K562 (cell line): ENCODE results near the gene TMEM273.

ENCODE experiments used
- ATF7 ChIP-seq: fragments of 450-650 bp; IDR thresholded peaks from 2 replicates; pipeline ENCODE4 v1.7.1; 2014; ENCODE audit warnings: mild to moderate bottlenecking, moderate library complexity
- FOSL1 ChIP-seq: fragments of 200-800 bp; sonication (Bioruptor generic); conservative IDR thresholded peaks from 2 replicates; pipeline ENCODE4 v1.6.1; 2016; ENCODE audit warnings: missing genetic modification characterization, missing compliant biosample characterization
- GABPA ChIP-seq: fragments of 200-800 bp; sonication (Bioruptor generic); conservative IDR thresholded peaks from 2 replicates; pipeline ENCODE4 v1.6.1; 2016; ENCODE audit warnings: low read depth, missing genetic modification characterization, missing compliant biosample characterization
- KDM1A ChIP-seq, 2 experiments: fragments of 450-650 bp; IDR thresholded peaks; 2 replicates each; pipeline ENCODE4 v1.6.1; 2016; ENCODE audit warnings: mild to moderate bottlenecking in 2 of 2
- MYNN ChIP-seq, 2 experiments: sonication (generic); formaldehyde crosslinking in 1 of 2; IDR thresholded peaks; 2 replicates each; pipeline versions ENCODE4 v1.5.0 to v1.6.1; 2016 to 2020; ENCODE audit warnings: antibody characterized with exemption in 1 of 2, missing genetic modification reagents in 1 of 2
- NFYB ChIP-seq: IDR thresholded peaks from 2 replicates; pipeline ENCODE4 v1.6.1; 2011; ENCODE audit warnings: mild to moderate bottlenecking, moderate library complexity; ENCODE audit not compliant: insufficient read length; ENCODE audit errors: extremely low read depth
- NR3C1 ChIP-seq: sonication (generic); formaldehyde crosslinking; IDR thresholded peaks from 2 replicates; pipeline ENCODE4 v1.8.1; 2022; ENCODE audit warnings: missing genetic modification reagents
- SMARCA4 ChIP-seq: fragments of 450-650 bp; IDR thresholded peaks from 2 replicates; pipeline ENCODE4 v1.6.1; 2016
- ZFPM2 ChIP-seq: fragments of 250-450 bp; sonication (Bioruptor Pico); IDR thresholded peaks from 2 replicates; pipeline ENCODE4 v1.5.1; 2022; ENCODE audit warnings: mild to moderate bottlenecking
- ZNF274 ChIP-seq: IDR thresholded peaks from 2 replicates; pipeline ENCODE4 v1.6.1; 2011; ENCODE audit warnings: low read depth, mild to moderate bottlenecking, low read length, moderate library complexity, borderline replicate concordance
- ZNF785 ChIP-seq: fragments of 250-450 bp; sonication (Bioruptor Pico); IDR thresholded peaks from 2 replicates; pipeline ENCODE4 v1.4.0; 2020; ENCODE audit warnings: mild to moderate bottlenecking
- TF ChIP-seq, protein P1 (sequence below), 3 experiments: IDR thresholded peaks in 2 of 3; conservative IDR thresholded peaks in 1 of 3; 2 replicates each; pipeline ENCODE4 v1.5.1; 2011 to 2012; ENCODE audit warnings: low read length in 3 of 3, mild to moderate bottlenecking in 3 of 3, control low read depth in 2 of 3, improper control_type of control experiment in 1 of 3, inconsistent platforms in 1 of 3, low read depth in 1 of 3, mixed read lengths in 1 of 3, moderate library complexity in 1 of 3; ENCODE audit not compliant: insufficient read depth in 2 of 3
- TF ChIP-seq, protein P2 (sequence below): fragments of 450-650 bp; formaldehyde crosslinking; IDR thresholded peaks from 2 replicates; pipeline ENCODE4 v1.4.0; 2022; ENCODE audit warnings: missing genetic modification characterization
- TF ChIP-seq, protein P3 (sequence below): sonication (generic); formaldehyde crosslinking; IDR thresholded peaks from 2 replicates; pipeline ENCODE4 v1.8.1; 2022; ENCODE audit warnings: missing genetic modification reagents

DNA sequence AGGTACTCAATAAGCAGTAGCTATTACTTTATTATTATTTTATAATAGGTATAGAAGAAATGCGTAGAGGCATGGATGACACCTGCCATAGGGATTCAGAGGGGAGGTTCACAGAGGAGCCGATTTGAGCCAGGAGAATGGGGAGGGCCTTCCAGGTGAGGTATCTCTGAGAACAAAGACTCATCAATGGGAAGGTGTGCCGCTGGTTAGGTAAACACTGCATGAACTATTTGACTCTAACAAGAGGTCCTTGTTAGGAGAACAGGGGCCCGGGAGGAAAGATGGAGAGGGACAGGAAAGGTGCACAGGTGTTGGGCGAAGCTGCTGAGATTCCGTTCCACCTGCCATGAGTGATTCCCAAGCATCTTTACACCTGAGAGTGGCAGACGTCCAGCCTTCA, 41.8 kb upstream of the TMEM273 start:
- TF ChIP-seq ZNF785 (CRISPR knock-in tag) (no peak), NR3C1 (CRISPR knock-in tag) (no peak), SMARCA4 (no peak), GABPA (tag) (no peak), FOSL1 (no peak), KDM1A (IDR thresholded peaks at IDR 0.05) (no peak), ZFPM2 (CRISPR knock-in tag) (no peak), NFYB (no peak), MYNN (IDR thresholded peaks at IDR 0.05) (no peak), MYNN (CRISPR knock-in tag; IDR thresholded peaks at IDR 0.05) (no peak), ATF7 (no peak), ZNF274 (no peak)
- TF ChIP-seq, protein P1, sequence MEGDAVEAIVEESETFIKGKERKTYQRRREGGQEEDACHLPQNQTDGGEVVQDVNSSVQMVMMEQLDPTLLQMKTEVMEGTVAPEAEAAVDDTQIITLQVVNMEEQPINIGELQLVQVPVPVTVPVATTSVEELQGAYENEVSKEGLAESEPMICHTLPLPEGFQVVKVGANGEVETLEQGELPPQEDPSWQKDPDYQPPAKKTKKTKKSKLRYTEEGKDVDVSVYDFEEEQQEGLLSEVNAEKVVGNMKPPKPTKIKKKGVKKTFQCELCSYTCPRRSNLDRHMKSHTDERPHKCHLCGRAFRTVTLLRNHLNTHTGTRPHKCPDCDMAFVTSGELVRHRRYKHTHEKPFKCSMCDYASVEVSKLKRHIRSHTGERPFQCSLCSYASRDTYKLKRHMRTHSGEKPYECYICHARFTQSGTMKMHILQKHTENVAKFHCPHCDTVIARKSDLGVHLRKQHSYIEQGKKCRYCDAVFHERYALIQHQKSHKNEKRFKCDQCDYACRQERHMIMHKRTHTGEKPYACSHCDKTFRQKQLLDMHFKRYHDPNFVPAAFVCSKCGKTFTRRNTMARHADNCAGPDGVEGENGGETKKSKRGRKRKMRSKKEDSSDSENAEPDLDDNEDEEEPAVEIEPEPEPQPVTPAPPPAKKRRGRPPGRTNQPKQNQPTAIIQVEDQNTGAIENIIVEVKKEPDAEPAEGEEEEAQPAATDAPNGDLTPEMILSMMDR (IDR thresholded peaks at IDR 0.05 in 2 of 3, conservative IDR thresholded peaks at IDR 0.05 in 1 of 3; ENCODE audit: insufficient read depth in 2 of 3, low read depth in 1 of 3, low read length in 3 of 3), result no peak
- TF ChIP-seq, protein P2, sequence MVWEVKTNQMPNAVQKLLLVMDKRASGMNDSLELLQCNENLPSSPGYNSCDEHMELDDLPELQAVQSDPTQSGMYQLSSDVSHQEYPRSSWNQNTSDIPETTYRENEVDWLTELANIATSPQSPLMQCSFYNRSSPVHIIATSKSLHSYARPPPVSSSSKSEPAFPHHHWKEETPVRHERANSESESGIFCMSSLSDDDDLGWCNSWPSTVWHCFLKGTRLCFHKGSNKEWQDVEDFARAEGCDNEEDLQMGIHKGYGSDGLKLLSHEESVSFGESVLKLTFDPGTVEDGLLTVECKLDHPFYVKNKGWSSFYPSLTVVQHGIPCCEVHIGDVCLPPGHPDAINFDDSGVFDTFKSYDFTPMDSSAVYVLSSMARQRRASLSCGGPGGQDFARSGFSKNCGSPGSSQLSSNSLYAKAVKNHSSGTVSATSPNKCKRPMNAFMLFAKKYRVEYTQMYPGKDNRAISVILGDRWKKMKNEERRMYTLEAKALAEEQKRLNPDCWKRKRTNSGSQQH (CRISPR knock-in tag), result no peak
- TF ChIP-seq, protein P3, sequence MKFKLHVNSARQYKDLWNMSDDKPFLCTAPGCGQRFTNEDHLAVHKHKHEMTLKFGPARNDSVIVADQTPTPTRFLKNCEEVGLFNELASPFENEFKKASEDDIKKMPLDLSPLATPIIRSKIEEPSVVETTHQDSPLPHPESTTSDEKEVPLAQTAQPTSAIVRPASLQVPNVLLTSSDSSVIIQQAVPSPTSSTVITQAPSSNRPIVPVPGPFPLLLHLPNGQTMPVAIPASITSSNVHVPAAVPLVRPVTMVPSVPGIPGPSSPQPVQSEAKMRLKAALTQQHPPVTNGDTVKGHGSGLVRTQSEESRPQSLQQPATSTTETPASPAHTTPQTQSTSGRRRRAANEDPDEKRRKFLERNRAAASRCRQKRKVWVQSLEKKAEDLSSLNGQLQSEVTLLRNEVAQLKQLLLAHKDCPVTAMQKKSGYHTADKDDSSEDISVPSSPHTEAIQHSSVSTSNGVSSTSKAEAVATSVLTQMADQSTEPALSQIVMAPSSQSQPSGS, result no peak
